Subcutaneous adipose tissue (tissue), 4 donors: ENCODE results near the gene PICALM. TPM values are rescaled to one million over a fixed set of nuclear protein-coding genes. Genes with fewer than 3 reads are reported as not detected.

ENCODE experiments used
- CTCF ChIP-seq: fragments of 450-650 bp; IDR thresholded peaks from one replicate; pipeline ENCODE4 v1.5.1; 2016; ENCODE audit warnings: low read depth, mild to moderate bottlenecking, control low read depth, antibody characterized with exemption, moderate library complexity
- total RNA-seq, 4 donors: library from RNA; depleted of rRNA; stranded (reverse); fragments of >200 nt; gene quantifications; one replicate each; pipeline ENCODE4 v1.1.0, GENCODE V29; 2016

PICALM gene
- total RNA-seq, 4 donors from 2014 or later = 345 to 758 (median 413) TPM

GRCh38 chr11:86091086-86091485 is 22.2 kb upstream of the PICALM start:
- no peak for TF ChIP-seq CTCF

- no peak for TF ChIP-seq CTCF
Observed at GRCh38 chr11:86089659-86090058, 20.8 kb upstream of the PICALM start.

GRCh38 chr11:86087256-86087655 is 18.4 kb upstream of the PICALM start:
- no peak for TF ChIP-seq CTCF

- no peak for TF ChIP-seq CTCF
Observed at GRCh38 chr11:86081455-86081854, 12.6 kb upstream of the PICALM start.

GRCh38 chr11:86079421-86079820 is 10.5 kb upstream of the PICALM start:
- no peak for TF ChIP-seq CTCF

- no peak for TF ChIP-seq CTCF
Observed at GRCh38 chr11:86073948-86074347, 5.1 kb upstream of the PICALM start.

- TF ChIP-seq CTCF = no peak
Observed at GRCh38 chr11:86072211-86072610, 3.3 kb upstream of the PICALM start.
